Measurements from ENCODE around the gene CLCN1.
A peak's percentile ranks its signal among the peaks of the same experiment; 100 is the strongest.

Gene CLCN1

GRCh38 chr7:143363016-143363937 is 47.4 kb downstream of the CLCN1 start:
- DNase-seq (ENCODE audit: low read depth): no peak

GRCh38 chr7:143367972-143368371 is 52.1 kb downstream of the CLCN1 start:
- peak; percentile 64 for DNase-seq (ENCODE audit: low read depth)

GRCh38 chr7:143368387-143368786 is 52.5 kb downstream of the CLCN1 start:
- DNase-seq (ENCODE audit: low read depth): no peak

GRCh38 chr7:143369678-143370651 is 54.1 kb downstream of the CLCN1 start:
- DNase-seq (ENCODE audit: low read depth): peak; percentile 7

DNA sequence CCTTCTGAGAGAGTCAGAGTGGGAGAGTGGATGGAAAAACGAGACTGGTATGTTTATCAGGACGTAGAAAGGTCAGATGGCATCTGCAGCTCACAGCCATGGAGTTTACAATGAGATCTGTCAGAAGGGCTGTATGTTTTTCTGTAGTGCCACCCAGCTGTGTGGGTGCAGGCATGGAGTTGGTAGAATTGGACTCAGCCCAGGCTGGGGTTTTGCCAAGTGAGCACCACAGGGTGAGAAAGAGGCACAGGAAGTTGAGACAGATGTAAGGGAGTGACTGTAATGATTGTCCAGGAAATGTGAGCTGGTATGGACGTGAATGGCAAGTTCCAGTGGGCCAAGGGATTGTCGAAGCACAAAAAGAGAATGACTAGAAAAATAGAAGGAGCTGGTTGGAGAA is 56.2 kb downstream of the CLCN1 start:
- peak; percentile 49 for DNase-seq (ENCODE audit: low read depth)

DNA sequence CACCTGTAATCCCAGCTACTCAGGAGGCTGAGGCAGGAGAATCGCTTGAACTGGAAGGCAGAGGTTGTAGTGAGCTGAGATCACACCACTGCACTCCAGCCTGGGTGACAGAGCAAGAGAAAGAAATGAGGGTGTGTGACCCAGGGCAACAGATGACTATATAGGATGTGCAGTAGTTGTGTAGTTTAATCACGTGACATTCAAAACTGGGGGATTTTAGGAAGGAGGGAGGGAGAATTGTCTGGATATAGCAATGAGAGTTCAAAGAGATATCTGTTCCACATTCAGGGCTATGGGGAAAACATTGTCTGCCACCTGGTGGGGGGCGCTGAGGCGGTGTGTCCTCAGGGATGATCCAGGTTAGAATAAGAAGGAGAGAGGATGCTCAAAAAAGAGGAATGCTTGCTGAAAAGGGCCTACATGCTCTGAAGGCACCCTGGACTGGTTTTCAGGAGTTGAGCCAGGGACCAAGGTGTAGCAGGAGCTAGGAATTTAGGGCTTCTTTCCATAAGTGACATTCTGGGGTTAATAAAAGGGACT is 57.4 kb downstream of the CLCN1 start:
- DNase-seq (ENCODE audit: low read depth): no peak

DNA sequence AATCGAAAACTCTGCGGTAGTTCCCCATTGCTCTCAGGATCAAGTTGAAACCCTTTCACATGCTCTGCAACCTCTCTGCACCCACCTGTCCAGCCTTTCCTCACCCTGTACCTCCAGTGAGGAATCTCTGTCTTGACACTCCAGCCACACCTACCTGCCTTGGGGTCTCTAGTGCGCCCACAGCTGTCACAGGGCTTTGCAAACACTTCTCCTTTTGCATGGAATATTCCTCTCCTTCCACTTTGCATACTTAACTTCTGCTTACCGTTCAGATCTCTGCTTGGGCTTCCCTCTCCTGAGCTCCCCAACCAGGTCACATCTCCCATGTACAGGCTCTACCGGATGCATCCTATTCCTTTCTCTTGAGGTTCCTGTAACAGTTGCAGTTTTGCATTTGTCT is 58.6 kb downstream of the CLCN1 start:
- no peak for DNase-seq (ENCODE audit: low read depth)

DNA sequence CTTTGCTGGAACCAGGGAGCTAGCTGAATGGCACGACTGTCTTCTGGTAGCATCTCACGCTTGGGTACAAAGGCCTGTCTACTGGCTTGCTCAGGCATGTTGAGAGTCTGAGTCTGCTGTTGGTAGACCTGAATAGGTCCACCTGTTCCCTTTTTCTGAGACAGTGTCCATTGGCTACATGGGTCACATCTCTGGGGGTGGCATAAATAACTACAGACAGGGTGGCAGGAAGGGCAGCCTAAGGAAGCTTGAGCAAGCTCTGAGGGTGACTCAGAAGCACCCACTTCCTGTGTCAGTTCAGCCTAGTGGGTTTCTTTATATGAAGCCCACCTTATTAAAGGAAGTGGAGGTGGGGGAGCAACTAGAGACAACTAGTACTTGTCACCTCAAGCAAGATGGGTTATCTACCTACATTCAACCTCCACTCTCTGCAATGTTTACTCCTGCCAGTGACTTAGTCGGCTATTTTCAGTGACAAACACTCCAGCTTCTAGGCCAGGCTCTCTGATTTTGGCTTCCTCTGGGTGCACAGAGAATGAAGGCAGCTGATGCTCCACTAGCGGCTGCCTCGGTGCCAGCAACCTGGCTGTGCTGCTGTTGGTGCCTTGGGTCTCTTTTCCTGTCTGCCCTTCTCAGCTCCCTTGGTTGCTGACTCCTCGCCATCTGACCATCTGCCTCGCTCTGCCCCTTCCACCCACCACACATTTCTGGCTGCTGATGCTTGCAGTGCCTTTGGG is 59.6 kb downstream of the CLCN1 start:
- peak; percentile 55 for DNase-seq (ENCODE audit: low read depth)

DNA sequence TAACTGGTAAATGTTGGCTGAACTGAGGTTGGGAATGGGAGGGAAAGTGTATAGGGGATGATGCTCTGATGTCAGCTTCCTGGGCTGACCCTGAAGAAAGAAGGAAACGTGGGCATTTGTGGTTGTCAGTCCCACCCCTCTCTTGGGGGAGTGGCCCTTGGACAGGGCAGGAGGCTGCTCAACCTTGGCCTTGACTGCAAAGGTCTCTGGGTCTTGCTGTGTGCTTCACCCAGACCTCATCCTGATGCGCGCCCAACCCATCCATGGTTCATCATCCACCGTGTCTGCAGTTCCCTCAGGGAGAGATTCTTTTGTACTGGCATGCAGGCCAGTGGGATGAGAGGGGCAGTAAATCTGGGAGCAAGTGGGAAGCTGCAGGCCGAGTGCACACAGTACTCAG is 60.5 kb downstream of the CLCN1 start:
- no peak for DNase-seq (ENCODE audit: low read depth)

GRCh38 chr7:143379611-143380259 is 63.8 kb downstream of the CLCN1 start:
- DNase-seq (ENCODE audit: low read depth): no peak

DNA sequence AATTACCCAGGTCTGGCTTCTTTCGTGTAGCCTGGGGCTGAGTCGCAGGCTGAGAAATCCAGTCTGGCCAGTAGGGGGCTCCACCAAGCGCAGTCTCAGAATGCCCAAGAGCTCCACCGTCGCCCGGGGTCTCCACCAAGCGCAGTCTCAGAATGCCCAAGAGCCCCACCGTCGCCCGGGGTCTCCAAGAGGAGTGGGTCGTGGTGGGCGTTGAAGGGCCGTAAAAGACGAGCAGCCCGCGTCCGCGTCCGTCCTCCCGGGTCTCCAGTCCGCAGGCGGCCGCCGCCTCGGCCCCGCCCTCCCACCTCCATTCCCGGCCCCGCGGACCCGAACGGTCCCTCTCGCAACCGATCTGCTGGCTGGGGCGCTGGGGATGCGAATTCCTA is 64.3 kb downstream of the CLCN1 start:
- DNase-seq (ENCODE audit: low read depth): peak; percentile 88

GRCh38 chr7:143380646-143381426 is 64.9 kb downstream of the CLCN1 start, which contains the start of gene ZYX:
TSS of gene ZYX (plus strand) at chr7:143381345. CDS start at chr7:143381572, 227 bp downstream.
- peak; percentile 98 for DNase-seq (ENCODE audit: low read depth)

DNA sequence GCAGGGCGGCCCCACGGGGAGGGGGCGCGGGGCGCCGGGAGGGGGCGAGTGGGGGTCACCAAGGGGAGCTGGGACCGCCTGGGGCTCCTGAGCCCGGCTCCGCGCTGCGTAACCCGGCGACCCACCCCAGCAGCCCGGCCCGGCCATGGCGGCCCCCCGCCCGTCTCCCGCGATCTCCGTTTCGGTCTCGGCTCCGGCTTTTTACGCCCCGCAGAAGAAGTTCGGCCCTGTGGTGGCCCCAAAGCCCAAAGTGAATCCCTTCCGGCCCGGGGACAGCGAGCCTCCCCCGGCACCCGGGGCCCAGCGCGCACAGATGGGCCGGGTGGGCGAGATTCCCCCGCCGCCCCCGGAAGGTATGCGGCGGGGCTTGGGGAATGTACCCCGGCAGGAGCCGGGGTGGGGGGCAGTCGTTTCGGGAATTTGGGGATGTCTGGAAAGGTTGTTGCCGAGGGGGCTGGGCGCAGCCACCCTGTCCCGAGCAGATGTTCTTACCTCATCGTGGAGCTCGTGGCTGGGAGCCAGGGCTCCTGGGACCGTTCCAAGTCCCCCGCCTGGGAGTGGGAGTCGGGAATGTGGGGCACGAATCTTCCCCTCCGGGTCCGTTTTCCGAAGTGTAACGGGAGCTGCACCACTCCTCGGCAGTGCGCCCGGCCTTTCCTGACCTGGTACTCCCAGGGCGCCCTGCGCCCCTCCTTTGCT is 65.7 kb downstream of the CLCN1 start:
- DNase-seq (ENCODE audit: low read depth): peak; percentile 78

GRCh38 chr7:143382126-143382790 is 66.3 kb downstream of the CLCN1 start:
- DNase-seq (ENCODE audit: low read depth): no peak

DNA sequence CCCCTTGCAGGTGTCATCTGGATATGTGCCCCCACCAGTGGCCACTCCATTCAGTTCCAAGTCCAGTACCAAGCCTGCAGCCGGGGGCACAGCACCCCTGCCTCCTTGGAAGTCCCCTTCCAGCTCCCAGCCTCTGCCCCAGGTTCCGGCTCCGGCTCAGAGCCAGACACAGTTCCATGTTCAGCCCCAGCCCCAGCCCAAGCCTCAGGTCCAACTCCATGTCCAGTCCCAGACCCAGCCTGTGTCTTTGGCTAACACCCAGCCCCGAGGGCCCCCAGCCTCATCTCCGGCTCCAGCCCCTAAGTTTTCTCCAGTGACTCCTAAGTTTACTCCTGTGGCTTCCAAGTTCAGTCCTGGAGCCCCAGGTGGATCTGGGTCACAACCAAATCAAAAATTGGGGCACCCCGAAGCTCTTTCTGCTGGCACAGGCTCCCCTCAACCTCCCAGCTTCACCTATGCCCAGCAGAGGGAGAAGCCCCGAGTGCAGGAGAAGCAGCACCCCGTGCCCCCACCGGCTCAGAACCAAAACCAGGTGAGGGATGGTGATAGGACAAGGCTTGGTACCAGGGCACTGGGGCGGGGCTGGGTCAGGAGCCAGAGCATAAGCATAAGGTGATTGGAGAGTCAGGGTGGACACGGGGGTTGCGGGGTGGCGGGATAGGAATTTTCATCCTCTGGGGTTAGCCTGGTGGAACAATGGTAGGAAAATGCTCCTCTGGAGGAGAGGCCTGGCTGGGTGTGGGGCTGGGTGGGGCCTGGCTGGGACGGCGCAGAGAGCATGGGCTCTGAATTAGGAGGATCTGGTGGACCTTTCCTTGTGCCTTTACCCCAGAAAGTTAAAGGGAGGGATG is 67.1 kb downstream of the CLCN1 start:
- DNase-seq (ENCODE audit: low read depth): no peak

GRCh38 chr7:143383642-143383957 is 67.7 kb downstream of the CLCN1 start:
- DNase-seq (ENCODE audit: low read depth): no peak

- peak; percentile 75 for DNase-seq (ENCODE audit: low read depth)
Observed at GRCh38 chr7:143384148-143384547, 68.2 kb downstream of the CLCN1 start.

All from EH (cell line).